ENCODE measurements around the gene AQP6.

Gene AQP6

DNA sequence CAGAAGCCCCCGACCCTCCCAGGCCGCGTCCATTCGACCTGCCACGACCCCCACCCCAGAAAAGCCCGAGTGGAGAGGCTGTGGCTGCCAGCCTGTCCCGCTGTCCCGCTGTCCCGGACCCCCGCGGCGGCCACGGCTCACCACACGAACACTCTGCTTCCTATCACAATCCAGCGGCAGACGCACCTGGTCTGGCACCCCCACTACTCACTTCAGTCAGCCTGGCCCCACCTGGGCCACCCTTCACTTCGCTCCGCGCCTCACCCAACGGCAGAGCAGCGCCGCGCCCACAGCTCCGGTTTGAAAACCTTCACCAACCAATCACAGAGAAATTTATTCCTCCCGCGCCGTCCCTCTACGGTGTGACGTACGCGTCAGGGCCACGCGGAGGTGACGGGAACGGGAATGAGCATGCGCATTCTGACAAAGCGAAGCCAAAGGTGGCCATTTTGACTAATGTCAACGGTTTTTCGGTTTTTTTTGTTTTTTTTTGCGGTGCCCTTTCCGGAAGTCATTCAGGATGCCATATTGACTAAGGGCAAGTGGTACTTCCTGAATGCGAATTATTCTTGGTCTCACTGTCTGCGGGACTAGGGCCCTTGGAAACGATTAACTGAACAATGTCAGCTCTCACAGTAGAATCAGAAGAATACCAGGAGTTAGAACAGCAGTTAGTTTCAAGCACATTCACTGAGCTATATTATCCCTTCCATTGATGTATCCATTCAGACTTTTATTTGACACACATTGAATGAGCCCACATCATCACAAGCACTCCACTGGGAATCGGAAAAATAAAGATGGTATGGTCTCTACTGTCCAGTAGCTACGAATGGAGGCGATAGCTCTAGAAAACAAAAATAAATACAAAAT, 52.7 kb downstream of the AQP6 start, which contains the start of gene RACGAP1:
RACGAP1 (minus strand) TSS at position 308 of the 873 bp plus-strand sequence. CDS start 8,779 bp downstream, outside the sequence.
- H3K4me3 ChIP-seq (ENCODE audit: low read depth, low read length): peak within 1 kb of the TSS; percentile 94
- in situ Hi-C loops (cut with HindIII; ENCODE audit: low sequenced_read_pairs): no loop called here
- TF ChIP-seq CTCF (IDR thresholded peaks at IDR 0.05; ENCODE audit: low read depth, low read length): no peak
- peak; percentile 98 for DNase-seq (ENCODE audit: low read depth, low spot score)

GRCh38 chr12:50026691-50027090, 53.9 kb downstream of the AQP6 start:
- no peak for TF ChIP-seq CTCF (IDR thresholded peaks at IDR 0.05; ENCODE audit: low read depth, low read length)
- in situ Hi-C loops (cut with HindIII; ENCODE audit: low sequenced_read_pairs): no loop called here

More at GRCh38 chr12:50026691-50027090, 53.9 kb downstream of the AQP6 start:
- DNase-seq (ENCODE audit: low read depth, low spot score): no peak
- no peak overlapping the region for H3K4me3 ChIP-seq (ENCODE audit: low read depth, low read length)
